ENCODE data around the gene IRF2BPL.

DNA sequence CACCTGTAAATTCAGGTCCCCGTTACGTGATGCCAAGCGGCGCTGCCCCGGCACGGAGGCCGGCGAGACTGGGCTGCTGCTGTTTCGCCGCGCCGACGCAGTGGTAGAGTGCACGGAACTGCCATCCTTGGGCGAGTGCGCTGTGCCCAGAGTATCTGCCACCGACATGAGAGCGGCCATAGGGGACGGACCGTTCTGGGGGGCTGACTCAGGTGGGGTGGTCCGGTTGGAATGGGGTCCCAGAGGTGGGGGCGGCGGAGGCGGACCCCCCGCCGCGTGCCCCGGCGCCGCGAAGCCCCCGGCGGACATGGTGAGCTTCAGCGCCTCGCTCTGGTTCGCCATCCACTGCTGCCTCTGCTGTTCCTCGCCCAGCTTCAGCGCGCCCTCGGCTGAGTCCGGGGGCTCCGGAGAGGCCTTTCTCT lies 2.8 kb downstream of the IRF2BPL start:
- TF ChIP-seq, protein P1, sequence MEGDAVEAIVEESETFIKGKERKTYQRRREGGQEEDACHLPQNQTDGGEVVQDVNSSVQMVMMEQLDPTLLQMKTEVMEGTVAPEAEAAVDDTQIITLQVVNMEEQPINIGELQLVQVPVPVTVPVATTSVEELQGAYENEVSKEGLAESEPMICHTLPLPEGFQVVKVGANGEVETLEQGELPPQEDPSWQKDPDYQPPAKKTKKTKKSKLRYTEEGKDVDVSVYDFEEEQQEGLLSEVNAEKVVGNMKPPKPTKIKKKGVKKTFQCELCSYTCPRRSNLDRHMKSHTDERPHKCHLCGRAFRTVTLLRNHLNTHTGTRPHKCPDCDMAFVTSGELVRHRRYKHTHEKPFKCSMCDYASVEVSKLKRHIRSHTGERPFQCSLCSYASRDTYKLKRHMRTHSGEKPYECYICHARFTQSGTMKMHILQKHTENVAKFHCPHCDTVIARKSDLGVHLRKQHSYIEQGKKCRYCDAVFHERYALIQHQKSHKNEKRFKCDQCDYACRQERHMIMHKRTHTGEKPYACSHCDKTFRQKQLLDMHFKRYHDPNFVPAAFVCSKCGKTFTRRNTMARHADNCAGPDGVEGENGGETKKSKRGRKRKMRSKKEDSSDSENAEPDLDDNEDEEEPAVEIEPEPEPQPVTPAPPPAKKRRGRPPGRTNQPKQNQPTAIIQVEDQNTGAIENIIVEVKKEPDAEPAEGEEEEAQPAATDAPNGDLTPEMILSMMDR (IDR thresholded peaks at IDR 0.05), result no peak
- no peak for TF ChIP-seq POLR2A (IDR thresholded peaks at IDR 0.05)
